OCI-LY3 (cell line): ENCODE results near the gene ATP10D.

ENCODE experiments used
- EZH2phosphoT487 ChIP-seq: fragments of 200-600 bp; shearing (Covaris generic); IDR thresholded peaks from 2 replicates; pipeline ENCODE4 v1.6.1; 2018; ENCODE audit warnings: antibody characterized with exemption, mixed run types, low read depth
- TF ChIP-seq, protein P1 (sequence below): fragments of 200-600, 300-600 bp; sonication (generic); IDR thresholded peaks from 2 replicates; pipeline ENCODE4 v1.5.1; 2014; ENCODE audit warnings: antibody characterized with exemption, low read length, low read depth

DNA sequence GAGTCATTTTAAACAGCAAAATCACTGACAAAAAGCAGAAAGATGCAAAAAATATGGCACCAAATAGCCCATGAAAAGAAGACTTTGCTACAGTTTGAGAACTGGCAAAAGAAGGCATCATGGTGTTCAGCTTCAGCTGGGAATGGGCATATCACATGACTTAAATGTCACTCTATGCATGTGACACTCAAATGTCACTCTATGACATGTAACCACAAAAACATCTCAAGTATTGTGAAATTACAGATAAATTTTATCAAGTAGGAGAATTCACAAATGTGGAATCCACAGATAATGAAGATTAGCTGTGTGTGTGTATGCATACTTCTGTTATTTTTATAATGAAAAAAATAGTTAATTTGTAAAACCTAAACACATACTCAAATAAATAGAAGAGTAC, 81.9 kb downstream of the ATP10D start:
- no peak for TF ChIP-seq EZH2phosphoT487
- TF ChIP-seq, protein P1, sequence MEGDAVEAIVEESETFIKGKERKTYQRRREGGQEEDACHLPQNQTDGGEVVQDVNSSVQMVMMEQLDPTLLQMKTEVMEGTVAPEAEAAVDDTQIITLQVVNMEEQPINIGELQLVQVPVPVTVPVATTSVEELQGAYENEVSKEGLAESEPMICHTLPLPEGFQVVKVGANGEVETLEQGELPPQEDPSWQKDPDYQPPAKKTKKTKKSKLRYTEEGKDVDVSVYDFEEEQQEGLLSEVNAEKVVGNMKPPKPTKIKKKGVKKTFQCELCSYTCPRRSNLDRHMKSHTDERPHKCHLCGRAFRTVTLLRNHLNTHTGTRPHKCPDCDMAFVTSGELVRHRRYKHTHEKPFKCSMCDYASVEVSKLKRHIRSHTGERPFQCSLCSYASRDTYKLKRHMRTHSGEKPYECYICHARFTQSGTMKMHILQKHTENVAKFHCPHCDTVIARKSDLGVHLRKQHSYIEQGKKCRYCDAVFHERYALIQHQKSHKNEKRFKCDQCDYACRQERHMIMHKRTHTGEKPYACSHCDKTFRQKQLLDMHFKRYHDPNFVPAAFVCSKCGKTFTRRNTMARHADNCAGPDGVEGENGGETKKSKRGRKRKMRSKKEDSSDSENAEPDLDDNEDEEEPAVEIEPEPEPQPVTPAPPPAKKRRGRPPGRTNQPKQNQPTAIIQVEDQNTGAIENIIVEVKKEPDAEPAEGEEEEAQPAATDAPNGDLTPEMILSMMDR = no peak
